Right ventricle myocardium inferior (tissue), 1 donor: ENCODE data around the gene TM4SF1. TPM values are rescaled to one million over a fixed set of nuclear protein-coding genes. Genes with fewer than 3 reads are reported as not detected.

Experiments
- ATAC-seq: fragments of 200-7000 bp; cut with Tn5 transposase; one replicate; pipeline ENCODE4 v1.9.1; 2020; ENCODE audit warnings: mild to moderate bottlenecking, moderate library complexity
- DNase-seq: peaks from one replicate; pipeline ENCODE4 v3.0.0; 2021; ENCODE audit errors: missing footprints
- intact Hi-C: fragments of 100-400 bp; cut with DNase I; formaldehyde crosslinking; loops from one replicate; pipeline ENCODE4 v1.11.0; 2022
- long read RNA-seq: library from polyadenylated mRNA; unstranded; transcript quantifications from one replicate; pipeline ENCODE4 v2.0.0, GENCODE V29; 2021
- total RNA-seq: library from RNA; stranded (reverse); fragmentation: NEBNext Ultra II Directional; extraction: Animal tissue kit (Norgen Biotek cat#: 25700); gene quantifications from one replicate; pipeline ENCODE4 v1.2.1, GENCODE V29; 2021
- donor health status: DM: no; HTN: yes; CAD: no; lungs with severe emphysema.

Gene TM4SF1
- total RNA-seq: 124 TPM
- long read RNA-seq, transcript TM4SF1-201 (5 exons, 1,771 nt): major isoform, 85 of 89 reads
- long read RNA-seq, partial matches to known transcripts: 0 of 89 reads
- long read RNA-seq, other reads (novel, unspliced or antisense): 2 of 89 reads

GRCh38 chr3:149377408-149378364 is at the start of gene TM4SF1:
Gene TM4SF1, minus strand, starts transcription at chr3:149377649. Its CDS starts 102 bp downstream, at chr3:149377547.
- peak; percentile 26 for DNase-seq
- intact Hi-C loops: loop anchor here (5.0 kb wide), 1 partner anchor 35 kb away; no protein-coding TSS in a partner anchor
- peak; percentile 92 for ATAC-seq

GRCh38 chr3:149426325-149426724 is 48.9 kb upstream of the TM4SF1 start:
- intact Hi-C loops: no loop called here
- no peak for ATAC-seq
- no peak for DNase-seq

- intact Hi-C loops: no loop called here
- ATAC-seq: peak; percentile 57
- DNase-seq: no peak
Measured at GRCh38 chr3:149424918-149425317, 47.5 kb upstream of the TM4SF1 start.

GRCh38 chr3:149421764-149422163 is 44.3 kb upstream of the TM4SF1 start:
- no peak for DNase-seq
- intact Hi-C loops: no loop called here
- no peak for ATAC-seq

- intact Hi-C loops: no loop called here
- ATAC-seq (no peak), DNase-seq (no peak)
Measured at GRCh38 chr3:149419816-149420215, 42.4 kb upstream of the TM4SF1 start.

GRCh38 chr3:149417727-149418126 is 40.3 kb upstream of the TM4SF1 start:
- DNase-seq: no peak
- intact Hi-C loops: no loop called here
- no peak for ATAC-seq

GRCh38 chr3:149417174-149417573 is 39.7 kb upstream of the TM4SF1 start:
- intact Hi-C loops: no loop called here
- DNase-seq (no peak), ATAC-seq (no peak)

GRCh38 chr3:149415484-149415883 is 38.0 kb upstream of the TM4SF1 start:
- intact Hi-C loops: no loop called here
- ATAC-seq (no peak), DNase-seq (no peak)

GRCh38 chr3:149414557-149415231 is 37.2 kb upstream of the TM4SF1 start:
- ATAC-seq (no peak), DNase-seq (no peak)
- intact Hi-C loops: no loop called here

GRCh38 chr3:149411583-149411982 is 34.1 kb upstream of the TM4SF1 start:
- no peak for ATAC-seq
- no peak for DNase-seq
- intact Hi-C loops: no loop called here

GRCh38 chr3:149409351-149409750 is 31.9 kb upstream of the TM4SF1 start:
- ATAC-seq (no peak), DNase-seq (no peak)
- intact Hi-C loops: no loop called here

- intact Hi-C loops: no loop called here
- DNase-seq: no peak
- ATAC-seq: no peak
Measured at GRCh38 chr3:149407898-149408297, 30.4 kb upstream of the TM4SF1 start.

GRCh38 chr3:149406244-149406752 is 28.8 kb upstream of the TM4SF1 start:
- intact Hi-C loops: no loop called here
- ATAC-seq: no peak
- no peak for DNase-seq

GRCh38 chr3:149403443-149403842 is 26.0 kb upstream of the TM4SF1 start:
- ATAC-seq: no peak
- intact Hi-C loops: no loop called here

GRCh38 chr3:149402481-149402880 is 25.0 kb upstream of the TM4SF1 start:
- DNase-seq (no peak), ATAC-seq (no peak)
- intact Hi-C loops: no loop called here

More at GRCh38 chr3:149403443-149403842, 26.0 kb upstream of the TM4SF1 start:
- DNase-seq: no peak

GRCh38 chr3:149401926-149402310 is 24.5 kb upstream of the TM4SF1 start:
- intact Hi-C loops: no loop called here
- ATAC-seq: no peak
- DNase-seq: no peak

GRCh38 chr3:149401212-149401925 is 23.9 kb upstream of the TM4SF1 start:
- ATAC-seq (no peak), DNase-seq (no peak)
- intact Hi-C loops: no loop called here

- DNase-seq: no peak
- intact Hi-C loops: no loop called here
- ATAC-seq: no peak
Measured at GRCh38 chr3:149400645-149401044, 23.2 kb upstream of the TM4SF1 start.

GRCh38 chr3:149398296-149398695 is 20.8 kb upstream of the TM4SF1 start:
- ATAC-seq: no peak
- no peak for DNase-seq
- intact Hi-C loops: no loop called here
